ENCODE results near the gene ATP5ME.

DNA sequence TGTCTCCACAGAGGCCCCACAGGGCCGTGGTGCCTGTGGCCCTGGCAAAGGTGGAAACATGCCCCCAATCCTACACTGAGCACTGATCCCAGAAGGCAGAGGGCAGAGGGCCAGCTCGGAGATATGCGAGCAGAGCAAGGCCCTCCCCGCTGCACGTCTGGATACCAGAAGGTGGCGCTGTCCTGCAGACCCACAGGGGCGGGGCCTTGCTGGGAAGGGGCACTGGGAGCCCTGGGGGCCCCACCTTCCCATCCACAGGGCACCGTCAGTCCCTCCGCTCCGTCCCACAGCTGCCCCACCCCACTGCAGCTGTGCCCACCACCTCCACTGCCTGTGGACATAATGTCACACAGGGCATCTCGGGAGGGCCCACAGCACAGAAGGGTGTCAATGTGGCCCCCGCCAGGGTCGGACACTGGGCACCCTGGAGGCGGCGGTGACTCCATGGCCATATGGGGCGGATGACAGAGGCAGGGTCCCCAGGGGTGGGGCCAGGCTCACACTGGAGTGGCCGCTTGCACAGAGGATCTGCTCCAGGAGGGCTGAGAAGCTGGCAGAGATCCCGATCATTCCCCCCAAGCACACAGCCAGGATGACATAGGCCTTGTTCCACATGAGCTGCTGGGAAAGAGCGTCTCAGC, 10.0 kb upstream of the ATP5ME start:
- no peak for TF ChIP-seq EZH2 (IDR thresholded peaks at IDR 0.05; ENCODE audit: borderline replicate concordance, low read length)
- TF ChIP-seq, protein P1, sequence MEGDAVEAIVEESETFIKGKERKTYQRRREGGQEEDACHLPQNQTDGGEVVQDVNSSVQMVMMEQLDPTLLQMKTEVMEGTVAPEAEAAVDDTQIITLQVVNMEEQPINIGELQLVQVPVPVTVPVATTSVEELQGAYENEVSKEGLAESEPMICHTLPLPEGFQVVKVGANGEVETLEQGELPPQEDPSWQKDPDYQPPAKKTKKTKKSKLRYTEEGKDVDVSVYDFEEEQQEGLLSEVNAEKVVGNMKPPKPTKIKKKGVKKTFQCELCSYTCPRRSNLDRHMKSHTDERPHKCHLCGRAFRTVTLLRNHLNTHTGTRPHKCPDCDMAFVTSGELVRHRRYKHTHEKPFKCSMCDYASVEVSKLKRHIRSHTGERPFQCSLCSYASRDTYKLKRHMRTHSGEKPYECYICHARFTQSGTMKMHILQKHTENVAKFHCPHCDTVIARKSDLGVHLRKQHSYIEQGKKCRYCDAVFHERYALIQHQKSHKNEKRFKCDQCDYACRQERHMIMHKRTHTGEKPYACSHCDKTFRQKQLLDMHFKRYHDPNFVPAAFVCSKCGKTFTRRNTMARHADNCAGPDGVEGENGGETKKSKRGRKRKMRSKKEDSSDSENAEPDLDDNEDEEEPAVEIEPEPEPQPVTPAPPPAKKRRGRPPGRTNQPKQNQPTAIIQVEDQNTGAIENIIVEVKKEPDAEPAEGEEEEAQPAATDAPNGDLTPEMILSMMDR (IDR thresholded peaks at IDR 0.05; ENCODE audit: low read length) = peak; percentile 54

Measured in OCI-LY1 (cell line).